DOHH2 (cell line): Measurements from ENCODE around the gene RAD9A.

Source experiments
- H3F3A ChIP-seq: fragments of 200-600 bp; sonication (generic), shearing (Covaris generic); 2 replicates; pipeline ENCODE4 v1.6.0; 2016; ENCODE audit warnings: antibody characterized with exemption, mild to moderate bottlenecking; ENCODE audit not compliant: control insufficient read depth, insufficient read depth
- H3K27ac ChIP-seq: fragments of 200-600 bp; sonication (generic); 2 replicates; pipeline ENCODE4 v1.5.1; 2014; ENCODE audit warnings: low read depth, mild to moderate bottlenecking, low read length, moderate library complexity
- H3K27me3 ChIP-seq: fragments of 200-600 bp; sonication (generic); 2 replicates; pipeline ENCODE4 v1.6.1; 2014; ENCODE audit warnings: mild to moderate bottlenecking, low read length, mixed read lengths; ENCODE audit not compliant: control insufficient read depth
- H3K36me3 ChIP-seq: fragments of 200-600 bp; sonication (generic); 2 replicates; pipeline ENCODE4 v1.6.1; 2014; ENCODE audit warnings: mild to moderate bottlenecking, low read length, moderate library complexity, mixed read lengths; ENCODE audit not compliant: control insufficient read depth
- H3K4me1 ChIP-seq: fragments of 200-600 bp; sonication (generic); 2 replicates; pipeline ENCODE4 v1.6.1; 2014; ENCODE audit warnings: mild to moderate bottlenecking, low read length, mixed read lengths; ENCODE audit not compliant: control insufficient read depth
- H3K4me2 ChIP-seq: fragments of 200-600 bp; sonication (generic); 2 replicates; pipeline ENCODE4 v1.6.0; 2014; ENCODE audit warnings: mild to moderate bottlenecking, low read length, moderate library complexity
- H3K4me3 ChIP-seq: fragments of 200-600 bp; sonication (generic); 2 replicates; pipeline ENCODE4 v1.5.1; 2014; ENCODE audit warnings: mild to moderate bottlenecking, low read length, mixed read lengths
- H3K79me2 ChIP-seq: fragments of 200-600 bp; sonication (generic); 2 replicates; pipeline ENCODE4 v1.6.1; 2014; ENCODE audit warnings: mild to moderate bottlenecking, low read length, mixed read lengths; ENCODE audit not compliant: control insufficient read depth
- H3K9me2 ChIP-seq: fragments of 200-600 bp; sonication (generic); replicated peaks from 2 replicates; pipeline ENCODE4 v1.6.1; 2014; ENCODE audit warnings: mild to moderate bottlenecking, low read length, mixed read lengths; ENCODE audit not compliant: control insufficient read depth
- H3K9me3 ChIP-seq: fragments of 200-600 bp; sonication (generic); 2 replicates; pipeline ENCODE4 v1.6.1; 2014; ENCODE audit warnings: antibody characterized with exemption, low read length, mixed read lengths; ENCODE audit not compliant: control insufficient read depth, insufficient read depth
- H4K20me1 ChIP-seq: fragments of 200-600 bp; sonication (generic); 2 replicates; pipeline ENCODE4 v1.6.0; 2014; ENCODE audit warnings: low read depth, mild to moderate bottlenecking, antibody characterized with exemption, low read length, moderate library complexity; ENCODE audit not compliant: control insufficient read depth, insufficient read depth
- CTCF ChIP-seq: fragments of 200-600 bp; sonication (generic); IDR thresholded peaks from one replicate; pipeline ENCODE4 v1.5.1; 2014; ENCODE audit warnings: antibody characterized with exemption, mild to moderate bottlenecking, low read depth, low read length; ENCODE audit not compliant: poor library complexity, severe bottlenecking
- EZH2phosphoT487 ChIP-seq: fragments of 200-600 bp; sonication (generic); IDR thresholded peaks from 2 replicates; pipeline ENCODE4 v1.6.1; 2017; ENCODE audit warnings: borderline replicate concordance, mild to moderate bottlenecking, antibody characterized with exemption, low read length, moderate library complexity, mixed read lengths

Gene RAD9A

GRCh38 chr11:67419325-67420049, 27.7 kb downstream of the RAD9A start:
- H4K20me1 ChIP-seq, result no peaks in the 10 kb centered on the region
- H3K79me2 ChIP-seq, result no peaks in the 10 kb centered on the region
- no peaks in the 10 kb centered on the region for H3K36me3 ChIP-seq
- peaks cover 3% of the 10 kb centered on the region; the same call in 1 of the 2 replicates for H3F3A ChIP-seq
- peak overlapping the region; percentile 73 for H3K4me2 ChIP-seq
- peak overlapping the region; percentile 18; the same call in 1 of the 2 replicates for H3K4me3 ChIP-seq
- H3K4me1 ChIP-seq, result peaks cover 58% of the 10 kb centered on the region
- H3K9me3 ChIP-seq, result no peaks in the 10 kb centered on the region
- H3K27me3 ChIP-seq, result peaks cover 6% of the 10 kb centered on the region
- H3K9me2 ChIP-seq, result no peaks in the 10 kb centered on the region
- no peak for TF ChIP-seq EZH2phosphoT487
- no peak for TF ChIP-seq CTCF
- no peak overlapping the region for H3K27ac ChIP-seq

GRCh38 chr11:67420147-67420645, 28.4 kb downstream of the RAD9A start:
- Histone ChIP-seq H3F3A (peaks cover 3% of the 10 kb centered on the region; the same call in 1 of the 2 replicates), H3K4me1 (peaks cover 55% of the 10 kb centered on the region), H3K9me3 (no peaks in the 10 kb centered on the region), H3K27me3 (peaks cover 1% of the 10 kb centered on the region), H3K9me2 (no peaks in the 10 kb centered on the region), H3K27ac (no peak overlapping the region), H3K36me3 (no peaks in the 10 kb centered on the region), H3K4me3 (peak overlapping the region; percentile 75), H4K20me1 (no peaks in the 10 kb centered on the region), H3K79me2 (no peaks in the 10 kb centered on the region), H3K4me2 (peak overlapping the region; percentile 73)
- no peak for TF ChIP-seq EZH2phosphoT487
- no peak for TF ChIP-seq CTCF

GRCh38 chr11:67420646-67421429, 29.1 kb downstream of the RAD9A start:
- Histone ChIP-seq H3K4me1 (peaks cover 53% of the 10 kb centered on the region), H3K27ac (no peak overlapping the region)

More at GRCh38 chr11:67420646-67421429, 29.1 kb downstream of the RAD9A start:
- peak overlapping the region; percentile 73 for H3K4me2 ChIP-seq
- H4K20me1 ChIP-seq, result no peaks in the 10 kb centered on the region
- H3F3A ChIP-seq, result peaks cover 3% of the 10 kb centered on the region; the same call in 1 of the 2 replicates
- H3K4me3 ChIP-seq, result peak overlapping the region; percentile 75
- no peaks in the 10 kb centered on the region for H3K36me3 ChIP-seq
- H3K9me3 ChIP-seq, result no peaks in the 10 kb centered on the region
- no peaks in the 10 kb centered on the region for H3K9me2 ChIP-seq
- H3K27me3 ChIP-seq, result no peaks in the 10 kb centered on the region
- TF ChIP-seq EZH2phosphoT487 (no peak), CTCF (no peak)
- no peaks in the 10 kb centered on the region for H3K79me2 ChIP-seq
